GM12878 (cell line): Measurements from ENCODE around the gene MLST8. TPM values are rescaled to one million over a fixed set of nuclear protein-coding genes. Genes with fewer than 3 reads are reported as not detected.

Source experiments
- ATAC-seq: fragments of 200-7000 bp; cut with Tn5 transposase; 3 replicates; pipeline ENCODE4 v1.9.1; 2020; ENCODE audit warnings: mild to moderate bottlenecking, moderate library complexity
- BruUV-seq: library from RNA; stranded (reverse); fragments of 400-500 nt; replicated peaks from 2 replicates; lab custom pipeline; 2021; lab: Mats Ljungman, UMichigan
- CTCF ChIA-PET: fragments of 300-600 bp; sonication (Branson Sonifier 250); formaldehyde crosslinking; extraction: SDS; loops from one replicate; lab custom pipeline; 2021; ENCODE audit warnings: inconsistent platforms; lab: Yijun Ruan, JAX
- POLR2A ChIA-PET: fragments of 350-600 bp; formaldehyde crosslinking; extraction: SDS; loops from one replicate; lab custom pipeline; 2021; ENCODE audit warnings: inconsistent platforms; lab: Charles Lee
- RAD21 ChIA-PET: fragments of 300-600 bp; sonication (Branson Sonifier 250); formaldehyde crosslinking; loops from one replicate; lab custom pipeline; 2023; ENCODE audit warnings: antibody characterized with exemption; ENCODE audit not compliant: unreplicated experiment; lab: Charles Lee
- SMC1A ChIA-PET: fragments of 300-600 bp; sonication (Branson Sonifier 250); formaldehyde crosslinking; loops from one replicate; lab custom pipeline; 2023; ENCODE audit not compliant: unreplicated experiment, uncharacterized antibody; lab: Charles Lee
- DNase-seq: peaks from one replicate; pipeline ENCODE4 v3.0.0-alpha.2; 2011; ENCODE audit warnings: low read depth, low spot score
- FAIRE-seq: peaks from 3 replicates; lab custom pipeline; 2011; peaks lifted over from hg19 to GRCh38; lab: Jason Lieb, UNC
- H2AFZ ChIP-seq: 2 replicates; pipeline ENCODE4 v1.6.0; 2011; ENCODE audit warnings: low read depth, low read length, control low read depth; ENCODE audit not compliant: control insufficient read depth
- H3K27ac ChIP-seq: 2 replicates; pipeline ENCODE4 v1.5.1; 2011; ENCODE audit warnings: control low read depth; ENCODE audit not compliant: control insufficient read depth, insufficient read depth
- H3K27me3 ChIP-seq, 2 experiments: replicated peaks in 1 of 2; 2 replicates each; pipeline versions ENCODE4 v1.6.0 to v1.6.1; 2011; ENCODE audit warnings: low read length in 1 of 2; ENCODE audit not compliant: control insufficient read depth in 2 of 2, insufficient read depth in 2 of 2
- H3K36me3 ChIP-seq, 2 experiments: 2 replicates each; pipeline ENCODE4 v1.5.1; 2011; ENCODE audit warnings: low read length in 1 of 2; ENCODE audit not compliant: control insufficient read depth in 2 of 2, insufficient read depth in 2 of 2
- H3K4me1 ChIP-seq: 2 replicates; pipeline ENCODE4 v1.6.1; 2011; ENCODE audit warnings: mild to moderate bottlenecking, low read length, moderate library complexity, mixed read lengths; ENCODE audit not compliant: control insufficient read depth, insufficient read depth
- H3K4me2 ChIP-seq: 2 replicates; pipeline ENCODE4 v1.6.0; 2011; ENCODE audit warnings: control low read depth; ENCODE audit not compliant: control insufficient read depth, insufficient read depth
- H3K4me3 ChIP-seq: fragments of 200-600 bp; sonication (generic); 2 replicates; pipeline ENCODE4 v1.5.1; 2016
- H3K79me2 ChIP-seq: 2 replicates; pipeline ENCODE4 v1.6.0; 2011; ENCODE audit warnings: low read length; ENCODE audit not compliant: control insufficient read depth, insufficient read depth
- H3K9ac ChIP-seq: 2 replicates; pipeline ENCODE4 v1.8.0; 2011; ENCODE audit warnings: low read length, control low read depth, mixed read lengths; ENCODE audit not compliant: control insufficient read depth, insufficient read depth
- H3K9me3 ChIP-seq: replicated peaks from 3 replicates; pipeline ENCODE4 v1.5.1; 2011; ENCODE audit warnings: mild to moderate bottlenecking, low read length; ENCODE audit not compliant: control insufficient read depth, insufficient read depth
- H4K20me1 ChIP-seq: 2 replicates; pipeline ENCODE4 v1.6.0; 2011; ENCODE audit not compliant: control insufficient read depth, insufficient read depth
- BRCA1 ChIP-seq: IDR thresholded peaks from 2 replicates; pipeline ENCODE4 v1.6.1; 2011; ENCODE audit warnings: low read depth, low read length, improper control_type of control experiment
- DPF2 ChIP-seq: fragments of 450-650 bp; IDR thresholded peaks from 2 replicates; pipeline ENCODE4 v1.6.1; 2017; ENCODE audit warnings: mild to moderate bottlenecking
- HSF1 ChIP-seq: fragments of 150-350 bp; IDR thresholded peaks from 2 replicates; pipeline ENCODE4 v1.6.1; 2014; ENCODE audit warnings: mild to moderate bottlenecking, low read depth, low read length
- WGBS: methylation state at CpG from one replicate; pipeline ENCODE4 v1.1.6; 2016; ENCODE audit warnings: low lambda C conversion rate; ENCODE audit not compliant: insufficient replicate concordance, insufficient coverage; ENCODE audit errors: missing lambda C conversion rate; 5-methylcytosine and 5-hydroxymethylcytosine counted together
- in situ Hi-C: fragments of 300-500 bp; cut with MboI; formaldehyde crosslinking; loops from 9 replicates; pipeline ENCODE4 v1.14.3; 2018; ENCODE audit warnings: mixed read lengths
- intact Hi-C: fragments of 100-400 bp; cut with micrococcal nuclease; formaldehyde crosslinking; loops from one replicate; pipeline ENCODE4 v1.14.2; 2022; ENCODE audit not compliant: unreplicated experiment
- polyA plus RNA-seq, 11 experiments: library from polyadenylated mRNA; depleted of rRNA in 4 of 11; unstranded in 6 of 11; stranded (reverse) in 5 of 11; fragments of >200 nt; fragmentation: Nextera tagmentation in 4 of 11; fragmentation: Illumina TruSeq in 1 of 11; extraction: Ambion mirVana in 4 of 11; extraction: Trizol in 1 of 11; gene quantifications; 1 replicate in 1 of 11; 2 replicates in 10 of 11; pipeline versions ENCODE4 v1.2.1 to v1.2.3, GENCODE V29; 2011 to 2016; ENCODE audit warnings: inconsistent platforms in 2 of 11, missing spikeins in 2 of 11, low read depth in 1 of 11
- total RNA-seq, 4 experiments: library from RNA; depleted of rRNA in 3 of 4; stranded (reverse); fragments of >200 nt in 3 of 4; fragmentation: Illumina TruSeq in 1 of 4; extraction: Trizol in 1 of 4; gene quantifications; 2 replicates each; pipeline versions ENCODE4 v1.2.1 to v1.2.3, GENCODE V29; 2013 to 2021
- TF ChIP-seq, protein P1 (sequence below): IDR thresholded peaks from 2 replicates; pipeline ENCODE4 v1.6.1; 2012; ENCODE audit warnings: low read depth, low read length, improper control_type of control experiment

Gene MLST8
- total and polyA plus RNA-seq, 10 of the 15 experiments (the other 5 are each of a cell fraction or from before 2014, with no cell fraction given) = 1.0 to 114 (median 64.2) TPM

GRCh38 chr16:2204416-2205103 lies 694 bp upstream of the MLST8 start:
- Histone ChIP-seq H2AFZ (peak overlapping the region; percentile 84), H3K4me2 (peak overlapping the region; percentile 89), H3K36me3 (peaks cover 8 to 16% of the 10 kb centered on the region in 2 experiments; a peak in 3 of 4 replicates), H3K27me3 (no peaks in the 10 kb centered on the region), H3K27ac (peak overlapping the region; percentile 96), H4K20me1 (no peaks in the 10 kb centered on the region), H3K9me3 (no peaks in the 10 kb centered on the region), H3K4me1 (peaks cover 6% of the 10 kb centered on the region; the same call in 1 of the 2 replicates), H3K9ac (peak overlapping the region; percentile 78), H3K4me3 (peak overlapping the region; percentile 93), H3K79me2 (peaks cover 20% of the 10 kb centered on the region)
- WGBS = 78% methylated on average over 12 of the region's 13 CpGs
- DNase-seq (no peak), ATAC-seq (peak; percentile 11), FAIRE-seq (no peak)
- in situ Hi-C loops (no loop called here), intact Hi-C loops (loop anchor here (5.0 kb wide), 1 partner anchor 48 kb away; the partner anchor contains the start of gene ECI1)
- SMC1A ChIA-PET = no interaction called here
- TF ChIP-seq BRCA1 (no peak), HSF1 (no peak), DPF2 (no peak)
- TF ChIP-seq, protein P1, sequence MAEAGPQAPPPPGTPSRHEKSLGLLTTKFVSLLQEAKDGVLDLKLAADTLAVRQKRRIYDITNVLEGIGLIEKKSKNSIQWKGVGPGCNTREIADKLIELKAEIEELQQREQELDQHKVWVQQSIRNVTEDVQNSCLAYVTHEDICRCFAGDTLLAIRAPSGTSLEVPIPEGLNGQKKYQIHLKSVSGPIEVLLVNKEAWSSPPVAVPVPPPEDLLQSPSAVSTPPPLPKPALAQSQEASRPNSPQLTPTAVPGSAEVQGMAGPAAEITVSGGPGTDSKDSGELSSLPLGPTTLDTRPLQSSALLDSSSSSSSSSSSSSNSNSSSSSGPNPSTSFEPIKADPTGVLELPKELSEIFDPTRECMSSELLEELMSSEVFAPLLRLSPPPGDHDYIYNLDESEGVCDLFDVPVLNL = 0 out of 2 replicates have a peak, but pooled peaks have one; percentile 6
- CTCF ChIA-PET = interaction anchor here (1.3 kb wide), 1 partner anchor 10 kb away, joined by 6 read pairs; the partner anchor contains the start of gene PGP
- POLR2A ChIA-PET = interaction anchor here (0.6 to 1.4 kb wide), 3 partner anchors 9 to 46 kb away, joined by 3 to 5 read pairs (median 3); partner anchors contain the start of gene PGP
- TSS peak; percentile 74 for BruUV-seq
- RAD21 ChIA-PET = interaction anchor here (1.0 kb wide), 1 partner anchor 47 kb away, joined by 3 read pairs; the partner anchor contains the start of gene ECI1
